Ovary (tissue), 3 donors: ENCODE results near the gene SLC25A11.

Experiments
- CTCF ChIP-seq, 3 donors: fragments of 450-650 bp in 2 of 3; fragments of 200-600 bp in 1 of 3; IDR thresholded peaks; one replicate each; pipeline versions ENCODE4 v1.5.1 to v1.8.0; 2016 to 2022; ENCODE audit warnings: antibody characterized with exemption in 3 of 3, mild to moderate bottlenecking in 1 of 3
- EP300 ChIP-seq: sonication (generic); formaldehyde crosslinking; IDR thresholded peaks from one replicate; pipeline ENCODE4 v1.6.1; 2017; ENCODE audit warnings: antibody characterized with exemption
- POLR2A ChIP-seq: fragments of 450-650 bp; IDR thresholded peaks from one replicate; pipeline ENCODE4 v1.6.1; 2017; ENCODE audit warnings: antibody characterized with exemption, mild to moderate bottlenecking, moderate library complexity
- donor health status: DM: no; HTN: no; CAD: no.

DNA sequence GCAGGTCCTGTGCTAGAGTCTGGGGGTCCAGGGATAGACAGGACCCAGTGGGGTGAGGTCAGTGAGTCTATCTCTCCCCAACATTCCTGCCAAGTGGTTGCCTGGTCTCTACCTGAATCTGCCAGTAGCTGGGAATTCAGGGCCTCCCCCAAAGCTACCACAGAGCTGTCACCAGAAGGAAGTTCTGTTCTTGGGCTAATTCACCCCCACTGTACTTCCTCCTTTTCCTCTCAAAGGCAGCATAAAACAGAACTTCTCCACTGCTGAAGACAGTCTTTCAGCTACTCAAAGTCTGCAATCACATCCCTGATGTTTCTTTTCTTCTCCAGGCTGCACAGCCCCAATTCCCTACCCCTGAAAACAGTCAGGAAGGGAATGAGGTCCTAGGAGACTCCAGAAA is 38.9 kb upstream of the SLC25A11 start:
- TF ChIP-seq CTCF (IDR thresholded peaks at IDR 0.05) = no peak
- TF ChIP-seq POLR2A = no peak
- no peak for TF ChIP-seq EP300
